HK-2 (cell line): ENCODE results near the gene LPCAT4.

Source experiments
- DNase-seq: peaks from one replicate; pipeline ENCODE4 v3.0.0-alpha.2; 2018; ENCODE audit not compliant: unreplicated experiment

The LPCAT4 gene

GRCh38 chr15:34337557-34338306, 29.3 kb downstream of the LPCAT4 start, which contains the start of gene SLC12A6:
Gene SLC12A6, minus strand, starts transcription at chr15:34337781. Its CDS starts 1,101 bp downstream, at chr15:34336680.
- DNase-seq, result peak; percentile 89

GRCh38 chr15:34336991-34337556, 29.9 kb downstream of the LPCAT4 start:
- no peak for DNase-seq

- no peak for DNase-seq
Measured at GRCh38 chr15:34336231-34336990, 30.6 kb downstream of the LPCAT4 start.

- DNase-seq, result no peak
Measured at GRCh38 chr15:34335176-34336032, 31.6 kb downstream of the LPCAT4 start.

GRCh38 chr15:34334672-34335071, 32.3 kb downstream of the LPCAT4 start:
- DNase-seq, result no peak

GRCh38 chr15:34332553-34333120, 34.4 kb downstream of the LPCAT4 start:
- DNase-seq, result no peak

GRCh38 chr15:34331809-34332208, 35.2 kb downstream of the LPCAT4 start:
- no peak for DNase-seq

- DNase-seq, result no peak
Measured at GRCh38 chr15:34330279-34330678, 36.7 kb downstream of the LPCAT4 start.

- no peak for DNase-seq
Measured at GRCh38 chr15:34329006-34329405, 38.0 kb downstream of the LPCAT4 start.

GRCh38 chr15:34327906-34328305, 39.1 kb downstream of the LPCAT4 start:
- no peak for DNase-seq

- no peak for DNase-seq
Measured at GRCh38 chr15:34325368-34325767, 41.6 kb downstream of the LPCAT4 start.

GRCh38 chr15:34324933-34325332, 42.1 kb downstream of the LPCAT4 start:
- no peak for DNase-seq

GRCh38 chr15:34323217-34323616, 43.8 kb downstream of the LPCAT4 start:
- DNase-seq, result no peak

- peak; percentile 21 for DNase-seq
Measured at GRCh38 chr15:34318277-34319079, 48.5 kb downstream of the LPCAT4 start.

GRCh38 chr15:34314491-34315490, 52.2 kb downstream of the LPCAT4 start:
- DNase-seq, result no peak

- DNase-seq, result no peak
Measured at GRCh38 chr15:34311563-34311962, 55.4 kb downstream of the LPCAT4 start.
